IMR-90 (cell line): ENCODE data around the gene CDC42EP1. TPM values are rescaled to one million over a fixed set of nuclear protein-coding genes. Genes with fewer than 3 reads are reported as not detected.

Source experiments
- ATAC-seq: fragments of 200-7000 bp; cut with Tn5 transposase; 2 replicates; pipeline ENCODE4 v1.9.1; 2020; ENCODE audit warnings: low read depth, mild to moderate bottlenecking, moderate library complexity
- BruUV-seq: library from RNA; stranded (reverse); fragments of 400-500 nt; replicated peaks from 2 replicates; lab custom pipeline; 2021; lab: Mats Ljungman, UMichigan
- CTCF ChIA-PET: fragments of 300-600 bp; formaldehyde crosslinking; extraction: SDS; loops from one replicate; lab custom pipeline; 2021; ENCODE audit warnings: antibody characterized with exemption; lab: Yijun Ruan, JAX
- POLR2A ChIA-PET: fragments of 300-600 bp; sonication (Branson Sonifier 250); formaldehyde crosslinking; loops from one replicate; lab custom pipeline; 2022; ENCODE audit warnings: antibody characterized with exemption; ENCODE audit not compliant: unreplicated experiment; lab: Charles Lee
- DNase-seq: peaks from one replicate; pipeline ENCODE4 v3.0.0; 2013
- H2AFZ ChIP-seq: replicated peaks from 2 replicates; pipeline ENCODE3; 2013; ENCODE audit warnings: low read length, mild to moderate bottlenecking; ENCODE audit not compliant: poor library complexity
- H2AK5ac ChIP-seq: 2 replicates; pipeline ENCODE4 v1.6.1; 2013; ENCODE audit warnings: low read depth, low read length, inconsistent platforms
- H2AK9ac ChIP-seq: replicated peaks from 2 replicates; pipeline ENCODE3; 2013; ENCODE audit warnings: mild to moderate bottlenecking, low read depth, low read length, moderate library complexity; ENCODE audit not compliant: poor library complexity
- H2BK120ac ChIP-seq: 2 replicates; pipeline ENCODE4 v1.6.1; 2013; ENCODE audit warnings: low read depth, low read length, inconsistent platforms
- H2BK15ac ChIP-seq: 3 replicates; pipeline ENCODE4 v1.6.1; 2013; ENCODE audit warnings: low read depth, low read length, inconsistent platforms
- H2BK20ac ChIP-seq: 2 replicates; pipeline ENCODE4 v1.6.1; 2013; ENCODE audit warnings: low read depth, mild to moderate bottlenecking, inconsistent platforms, low read length, moderate library complexity
- H2BK5ac ChIP-seq: 2 replicates; pipeline ENCODE4 v1.6.1; 2013; ENCODE audit warnings: mild to moderate bottlenecking, low read depth, low read length, inconsistent platforms; ENCODE audit not compliant: poor library complexity, severe bottlenecking
- H3K14ac ChIP-seq: replicated peaks from 2 replicates; pipeline ENCODE4 v1.6.1; 2013; ENCODE audit warnings: low read depth, low read length, inconsistent platforms
- H3K18ac ChIP-seq: 2 replicates; pipeline ENCODE4 v1.6.1; 2013; ENCODE audit warnings: low read depth, low read length, control low read depth
- H3K23ac ChIP-seq: 2 replicates; pipeline ENCODE4 v1.6.1; 2013; ENCODE audit warnings: low read depth, low read length, inconsistent platforms
- H3K27ac ChIP-seq: 2 replicates; pipeline ENCODE4 v1.5.1; 2013; ENCODE audit warnings: mild to moderate bottlenecking, control low read depth, low read length; ENCODE audit not compliant: insufficient read depth
- H3K27me3 ChIP-seq: 2 replicates; pipeline ENCODE4 v1.6.1; 2013; ENCODE audit warnings: low read length; ENCODE audit not compliant: control insufficient read depth, insufficient read depth
- H3K36me3 ChIP-seq: 2 replicates; pipeline ENCODE4 v1.6.1; 2013; ENCODE audit warnings: low read length, mixed read lengths; ENCODE audit not compliant: control insufficient read depth, insufficient read depth
- H3K4ac ChIP-seq: 2 replicates; pipeline ENCODE4 v1.6.1; 2013; ENCODE audit warnings: low read depth, low read length, inconsistent platforms
- H3K4me1 ChIP-seq: 2 replicates; pipeline ENCODE4 v1.6.1; 2013; ENCODE audit warnings: low read length, mixed read lengths; ENCODE audit not compliant: control insufficient read depth, insufficient read depth
- H3K4me2 ChIP-seq: 2 replicates; pipeline ENCODE4 v1.6.1; 2013; ENCODE audit warnings: low read depth, mild to moderate bottlenecking, control low read depth, low read length, moderate library complexity
- H3K4me3 ChIP-seq: 2 replicates; pipeline ENCODE4 v1.5.1; 2013; ENCODE audit warnings: low read depth, mild to moderate bottlenecking, control low read depth, low read length, moderate library complexity; ENCODE audit not compliant: insufficient read depth
- H3K56ac ChIP-seq: 2 replicates; pipeline ENCODE4 v1.6.1; 2013; ENCODE audit warnings: low read length, inconsistent platforms; ENCODE audit not compliant: insufficient read depth; ENCODE audit errors: extremely low read depth
- H3K79me1 ChIP-seq, 2 experiments: 2 replicates each; pipeline ENCODE4 v1.6.1; 2013; ENCODE audit warnings: low read length in 2 of 2, inconsistent platforms in 1 of 2, low read depth in 1 of 2
- H3K9ac ChIP-seq: 2 replicates; pipeline ENCODE4 v1.6.1; 2013; ENCODE audit warnings: low read depth, low read length, control low read depth
- H3K9me1 ChIP-seq: 2 replicates; pipeline ENCODE4 v1.6.1; 2013; ENCODE audit warnings: low read length, inconsistent platforms; ENCODE audit not compliant: insufficient read depth
- H3K9me3 ChIP-seq: 2 replicates; pipeline ENCODE4 v1.6.1; 2013; ENCODE audit warnings: low read length; ENCODE audit not compliant: control insufficient read depth, insufficient read depth
- H4K20me1 ChIP-seq: 2 replicates; pipeline ENCODE4 v1.6.1; 2013; ENCODE audit warnings: low read length, inconsistent platforms; ENCODE audit not compliant: insufficient read depth
- H4K5ac ChIP-seq: 2 replicates; pipeline ENCODE4 v1.6.1; 2013; ENCODE audit warnings: mild to moderate bottlenecking, low read depth, low read length, control low read depth
- H4K8ac ChIP-seq, 2 experiments: 2 replicates each; pipeline ENCODE4 v1.6.1; 2013; ENCODE audit warnings: low read depth in 2 of 2, low read length in 2 of 2, control low read depth in 1 of 2, inconsistent platforms in 1 of 2
- H4K91ac ChIP-seq: 2 replicates; pipeline ENCODE4 v1.6.1; 2013; ENCODE audit warnings: low read depth, low read length, inconsistent platforms; ENCODE audit not compliant: insufficient read depth
- MAZ ChIP-seq: IDR thresholded peaks from 2 replicates; pipeline ENCODE4 v1.6.1; 2012; ENCODE audit warnings: low read depth, mild to moderate bottlenecking, low read length, improper control_type of control experiment, moderate library complexity, borderline replicate concordance
- WGBS, 2 experiments: methylation state at CpG; one replicate each; pipeline versions ENCODE4 v1.1.5 to v1.1.7; 2013; ENCODE audit warnings: missing lambda C conversion rate in 2 of 2; ENCODE audit not compliant: insufficient read length in 1 of 2; ENCODE audit errors: extremely low coverage in 2 of 2; 5-methylcytosine and 5-hydroxymethylcytosine counted together
- dilution Hi-C: fragments of 300-500 bp; cut with HindIII; formaldehyde crosslinking; loops from one replicate; pipeline ENCODE4 v1.14.3; 2018; ENCODE audit warnings: low sequenced_read_pairs; ENCODE audit not compliant: unreplicated experiment
- in situ Hi-C: fragments of 300-500 bp; cut with MboI; formaldehyde crosslinking; loops from 3 replicates; pipeline ENCODE4 v1.14.3; 2019; ENCODE audit warnings: low sequenced_read_pairs, inconsistent platforms, mixed read lengths
- intact Hi-C: fragments of 100-400 bp; cut with micrococcal nuclease; formaldehyde crosslinking; loops from 2 replicates; pipeline ENCODE4 v1.10.0; 2022
- polyA plus RNA-seq, 3 experiments: library from polyadenylated mRNA; depleted of rRNA; stranded (reverse); fragments of >200 nt; gene quantifications; 2 replicates each; pipeline ENCODE4 v1.2.3, GENCODE V29; 2012; ENCODE audit warnings: low replicate concordance in 1 of 3
- total RNA-seq: library from RNA; depleted of rRNA; stranded (reverse); fragments of >200 nt; gene quantifications from 2 replicates; pipeline ENCODE4 v1.2.3, GENCODE V29; 2012

Gene CDC42EP1
- total and polyA plus RNA-seq, 2 of the 4 experiments (the other 2 are of a cell fraction): 4.7 to 47.3 TPM

DNA sequence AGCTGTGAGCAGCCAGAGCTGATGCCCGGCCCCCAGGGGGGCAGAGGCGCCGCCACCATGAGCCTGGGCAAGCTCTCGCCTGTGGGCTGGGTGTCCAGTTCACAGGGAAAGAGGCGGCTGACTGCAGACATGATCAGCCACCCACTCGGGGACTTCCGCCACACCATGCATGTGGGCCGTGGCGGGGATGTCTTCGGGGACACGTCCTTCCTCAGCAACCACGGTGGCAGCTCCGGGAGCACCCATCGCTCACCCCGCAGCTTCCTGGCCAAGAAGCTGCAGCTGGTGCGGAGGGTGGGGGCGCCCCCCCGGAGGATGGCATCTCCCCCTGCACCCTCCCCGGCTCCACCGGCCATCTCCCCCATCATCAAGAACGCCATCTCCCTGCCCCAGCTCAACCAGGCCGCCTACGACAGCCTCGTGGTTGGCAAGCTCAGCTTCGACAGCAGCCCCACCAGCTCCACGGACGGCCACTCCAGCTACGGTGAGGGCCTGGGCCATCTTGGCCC lies 6.1 kb downstream of the CDC42EP1 start:
- in situ Hi-C loops (no loop called here), dilution Hi-C loops (no loop called here), intact Hi-C loops (loop anchor here (2.0 kb wide), 1 partner anchor 28 kb away; no protein-coding TSS in a partner anchor)
- 90% methylated on average over 23 of the region's 28 CpGs; no CpG with 5 or more reads in 1 of the 2 experiments for WGBS, 2 experiments
- H3K36me3 ChIP-seq: peaks cover 51% of the 10 kb centered on the region
- H2BK15ac ChIP-seq: no peak overlapping the region
- no peak for DNase-seq
- peaks cover 28 to 90% of the 10 kb centered on the region in 2 experiments; a peak in 3 of 4 replicates for H3K79me1 ChIP-seq
- no peak overlapping the region for H3K4me3 ChIP-seq
- no peak overlapping the region for H3K9ac ChIP-seq
- H3K23ac ChIP-seq: no peak overlapping the region
- no peaks in the 10 kb centered on the region for H3K27me3 ChIP-seq
- no peak overlapping the region for H2AK5ac ChIP-seq
- peaks cover 27% of the 10 kb centered on the region for H3K4me1 ChIP-seq
- H3K56ac ChIP-seq: no peak overlapping the region
- no peak overlapping the region for H4K91ac ChIP-seq
- peak overlapping the region; percentile 45 for H2AK9ac ChIP-seq
- H4K8ac ChIP-seq: no peak overlapping the region
- H3K18ac ChIP-seq: no peak overlapping the region
- POLR2A ChIA-PET: interaction anchor here (1.6 kb wide), 1 partner anchor 8 kb away, joined by 3 read pairs; no protein-coding TSS in a partner anchor
- H2BK120ac ChIP-seq: no peak overlapping the region
- H4K20me1 ChIP-seq: peaks cover 100% of the 10 kb centered on the region
- CTCF ChIA-PET: interaction anchor here (1.0 to 1.2 kb wide), 2 partner anchors 24 to 26 kb away, joined by 3 to 4 read pairs; no protein-coding TSS in a partner anchor
- H2AFZ ChIP-seq: no peak overlapping the region
- peaks cover 27% of the 10 kb centered on the region for H3K9me1 ChIP-seq
- ATAC-seq: no peak
- no peak overlapping the region for H3K14ac ChIP-seq
- no peak overlapping the region for H2BK20ac ChIP-seq
- no peak overlapping the region for H3K4ac ChIP-seq
- TF ChIP-seq MAZ: no peak
- BruUV-seq: no TSS peak
- H3K27ac ChIP-seq: no peak overlapping the region
- no peak overlapping the region for H4K5ac ChIP-seq
- no peak overlapping the region for H2BK5ac ChIP-seq
- H3K4me2 ChIP-seq: no peak overlapping the region
- no peaks in the 10 kb centered on the region for H3K9me3 ChIP-seq
